GM12878 (cell line): ENCODE results near the gene URAD. TPM values are rescaled to one million over a fixed set of nuclear protein-coding genes. Genes with fewer than 3 reads are reported as not detected.

ENCODE experiments used
- ATAC-seq: fragments of 200-7000 bp; cut with Tn5 transposase; 3 replicates; pipeline ENCODE4 v1.9.1; 2020; ENCODE audit warnings: mild to moderate bottlenecking, moderate library complexity
- BruUV-seq: library from RNA; stranded (reverse); fragments of 400-500 nt; replicated peaks from 2 replicates; lab custom pipeline; 2021; lab: Mats Ljungman, UMichigan
- CTCF ChIA-PET: fragments of 300-600 bp; sonication (Branson Sonifier 250); formaldehyde crosslinking; extraction: SDS; loops from one replicate; lab custom pipeline; 2021; ENCODE audit warnings: inconsistent platforms; lab: Yijun Ruan, JAX
- POLR2A ChIA-PET: fragments of 350-600 bp; formaldehyde crosslinking; extraction: SDS; loops from one replicate; lab custom pipeline; 2021; ENCODE audit warnings: inconsistent platforms; lab: Charles Lee
- RAD21 ChIA-PET: fragments of 300-600 bp; sonication (Branson Sonifier 250); formaldehyde crosslinking; loops from one replicate; lab custom pipeline; 2023; ENCODE audit warnings: antibody characterized with exemption; ENCODE audit not compliant: unreplicated experiment; lab: Charles Lee
- SMC1A ChIA-PET: fragments of 300-600 bp; sonication (Branson Sonifier 250); formaldehyde crosslinking; loops from one replicate; lab custom pipeline; 2023; ENCODE audit not compliant: unreplicated experiment, uncharacterized antibody; lab: Charles Lee
- DNase-seq: peaks from one replicate; pipeline ENCODE4 v3.0.0-alpha.2; 2011; ENCODE audit warnings: low read depth, low spot score
- FAIRE-seq: peaks from 3 replicates; lab custom pipeline; 2011; peaks lifted over from hg19 to GRCh38; lab: Jason Lieb, UNC
- H2AFZ ChIP-seq: 2 replicates; pipeline ENCODE4 v1.6.0; 2011; ENCODE audit warnings: low read depth, low read length, control low read depth; ENCODE audit not compliant: control insufficient read depth
- H3K27ac ChIP-seq: 2 replicates; pipeline ENCODE4 v1.5.1; 2011; ENCODE audit warnings: control low read depth; ENCODE audit not compliant: control insufficient read depth, insufficient read depth
- H3K27me3 ChIP-seq, 2 experiments: replicated peaks in 1 of 2; 2 replicates each; pipeline versions ENCODE4 v1.6.0 to v1.6.1; 2011; ENCODE audit warnings: low read length in 1 of 2; ENCODE audit not compliant: control insufficient read depth in 2 of 2, insufficient read depth in 2 of 2
- H3K36me3 ChIP-seq, 2 experiments: 2 replicates each; pipeline ENCODE4 v1.5.1; 2011; ENCODE audit warnings: low read length in 1 of 2; ENCODE audit not compliant: control insufficient read depth in 2 of 2, insufficient read depth in 2 of 2
- H3K4me1 ChIP-seq: 2 replicates; pipeline ENCODE4 v1.6.1; 2011; ENCODE audit warnings: mild to moderate bottlenecking, low read length, moderate library complexity, mixed read lengths; ENCODE audit not compliant: control insufficient read depth, insufficient read depth
- H3K4me2 ChIP-seq: 2 replicates; pipeline ENCODE4 v1.6.0; 2011; ENCODE audit warnings: control low read depth; ENCODE audit not compliant: control insufficient read depth, insufficient read depth
- H3K4me3 ChIP-seq: fragments of 200-600 bp; sonication (generic); 2 replicates; pipeline ENCODE4 v1.5.1; 2016
- H3K79me2 ChIP-seq: 2 replicates; pipeline ENCODE4 v1.6.0; 2011; ENCODE audit warnings: low read length; ENCODE audit not compliant: control insufficient read depth, insufficient read depth
- H3K9ac ChIP-seq: 2 replicates; pipeline ENCODE4 v1.8.0; 2011; ENCODE audit warnings: low read length, control low read depth, mixed read lengths; ENCODE audit not compliant: control insufficient read depth, insufficient read depth
- H3K9me3 ChIP-seq: replicated peaks from 3 replicates; pipeline ENCODE4 v1.5.1; 2011; ENCODE audit warnings: mild to moderate bottlenecking, low read length; ENCODE audit not compliant: control insufficient read depth, insufficient read depth
- H4K20me1 ChIP-seq: 2 replicates; pipeline ENCODE4 v1.6.0; 2011; ENCODE audit not compliant: control insufficient read depth, insufficient read depth
- CEBPB ChIP-seq, 2 experiments: fragments of 150-350 bp in 1 of 2; IDR thresholded peaks; 2 replicates each; pipeline ENCODE4 v1.6.1; 2012 to 2014; ENCODE audit warnings: low read depth in 2 of 2, low read length in 2 of 2, borderline replicate concordance in 1 of 2, inconsistent platforms in 1 of 2
- HCFC1 ChIP-seq: fragments of 150-350 bp; IDR thresholded peaks from 2 replicates; pipeline ENCODE4 v1.6.1; 2014; ENCODE audit warnings: low read length
- MEF2A ChIP-seq: IDR thresholded peaks from 2 replicates; pipeline ENCODE4 v1.6.1; 2011; ENCODE audit warnings: low read depth, mild to moderate bottlenecking, low read length, moderate library complexity; ENCODE audit not compliant: insufficient read depth
- MXI1 ChIP-seq: fragments of 150-350 bp; IDR thresholded peaks from 2 replicates; pipeline ENCODE4 v1.6.1; 2011; ENCODE audit warnings: low read depth, mild to moderate bottlenecking, inconsistent platforms, low read length, improper control_type of control experiment
- NFXL1 ChIP-seq: fragments of 450-650 bp; IDR thresholded peaks from 2 replicates; pipeline ENCODE4 v1.6.1; 2017; ENCODE audit warnings: antibody characterized with exemption, mild to moderate bottlenecking, borderline replicate concordance
- NFYA ChIP-seq: IDR thresholded peaks from 2 replicates; pipeline ENCODE4 v1.6.1; 2011; ENCODE audit warnings: low read depth, mild to moderate bottlenecking, low read length, improper control_type of control experiment, borderline replicate concordance
- SMAD5 ChIP-seq: IDR thresholded peaks from 2 replicates; pipeline ENCODE4 v1.6.1; 2016; ENCODE audit warnings: antibody characterized with exemption, low read depth
- SP1 ChIP-seq: IDR thresholded peaks from one replicate; pipeline ENCODE4 v1.6.1; 2011; ENCODE audit warnings: low read depth, low read length
- SREBF2 ChIP-seq: IDR thresholded peaks from 2 replicates; pipeline ENCODE4 v1.6.1; 2012; ENCODE audit warnings: mild to moderate bottlenecking, low read length
- USF1 ChIP-seq: IDR thresholded peaks from 2 replicates; pipeline ENCODE4 v1.6.1; 2011; ENCODE audit warnings: borderline replicate concordance, low read depth, mild to moderate bottlenecking, moderate library complexity, mixed read lengths, low read length; ENCODE audit not compliant: insufficient read depth; ENCODE audit errors: extremely low read length
- ZNF24 ChIP-seq: fragments of 450-650 bp; IDR thresholded peaks from 2 replicates; pipeline ENCODE4 v1.6.1; 2017; ENCODE audit warnings: antibody characterized with exemption, mild to moderate bottlenecking
- WGBS: methylation state at CpG from one replicate; pipeline ENCODE4 v1.1.6; 2016; ENCODE audit warnings: low lambda C conversion rate; ENCODE audit not compliant: insufficient replicate concordance, insufficient coverage; ENCODE audit errors: missing lambda C conversion rate; 5-methylcytosine and 5-hydroxymethylcytosine counted together
- in situ Hi-C: fragments of 300-500 bp; cut with MboI; formaldehyde crosslinking; loops from 9 replicates; pipeline ENCODE4 v1.14.3; 2018; ENCODE audit warnings: mixed read lengths
- intact Hi-C: fragments of 100-400 bp; cut with micrococcal nuclease; formaldehyde crosslinking; loops from one replicate; pipeline ENCODE4 v1.14.2; 2022; ENCODE audit not compliant: unreplicated experiment
- polyA plus RNA-seq, 11 experiments: library from polyadenylated mRNA; depleted of rRNA in 4 of 11; unstranded in 6 of 11; stranded (reverse) in 5 of 11; fragments of >200 nt; fragmentation: Nextera tagmentation in 4 of 11; fragmentation: Illumina TruSeq in 1 of 11; extraction: Ambion mirVana in 4 of 11; extraction: Trizol in 1 of 11; gene quantifications; 1 replicate in 1 of 11; 2 replicates in 10 of 11; pipeline versions ENCODE4 v1.2.1 to v1.2.3, GENCODE V29; 2011 to 2016; ENCODE audit warnings: inconsistent platforms in 2 of 11, missing spikeins in 2 of 11, low read depth in 1 of 11
- total RNA-seq, 4 experiments: library from RNA; depleted of rRNA in 3 of 4; stranded (reverse); fragments of >200 nt in 3 of 4; fragmentation: Illumina TruSeq in 1 of 4; extraction: Trizol in 1 of 4; gene quantifications; 2 replicates each; pipeline versions ENCODE4 v1.2.1 to v1.2.3, GENCODE V29; 2013 to 2021

Gene URAD
- total and polyA plus RNA-seq, 10 of the 15 experiments (the other 5 are each of a cell fraction or from before 2014, with no cell fraction given) = not detected

- Histone ChIP-seq H3K36me3 (no peaks in the 10 kb centered on the region), H3K4me3 (no peak overlapping the region), H3K4me2 (no peak overlapping the region), H3K4me1 (no peaks in the 10 kb centered on the region), H3K9ac (no peak overlapping the region), H3K27ac (no peak overlapping the region), H3K27me3 (peaks cover 17 to 29% of the 10 kb centered on the region in 2 experiments), H3K9me3 (no peaks in the 10 kb centered on the region), H3K79me2 (no peaks in the 10 kb centered on the region), H4K20me1 (no peaks in the 10 kb centered on the region), H2AFZ (no peak overlapping the region)
- intact Hi-C loops = loop anchor here (10.0 kb wide), 1 partner anchor 998 kb away; no protein-coding TSS in a partner anchor
- ChIA-PET CTCF (interaction anchor here (0.9 to 9.6 kb wide), 10 partner anchors 8 to 621 kb away, joined by 3 to 238 read pairs (median 10); no protein-coding TSS in a partner anchor), SMC1A (interaction anchor here (1.2 to 7.0 kb wide), 3 partner anchors 9 to 620 kb away, joined by 4 to 89 read pairs (median 15); no protein-coding TSS in a partner anchor), POLR2A (interaction anchor here (0.5 kb wide), 1 partner anchor 11 kb away, joined by 3 read pairs; no protein-coding TSS in a partner anchor), RAD21 (interaction anchor here (0.9 to 4.5 kb wide), 3 partner anchors 26 to 620 kb away, joined by 3 to 85 read pairs (median 19); no protein-coding TSS in a partner anchor)
- no TSS peak for BruUV-seq
- FAIRE-seq (no peak), ATAC-seq (no peak), DNase-seq (no peak)
- TF ChIP-seq USF1 (no peak), SP1 (no peak), HCFC1 (no peak), NFYA (no peak), MXI1 (no peak), CEBPB (IDR thresholded peaks at IDR 0.05; ENCODE audit: borderline replicate concordance in 1 of 2, low read depth in 2 of 2, low read length in 2 of 2) (no peak), SMAD5 (no peak), SREBF2 (no peak), ZNF24 (no peak), MEF2A (no peak), NFXL1 (no peak)
- WGBS = 46% methylated on average over 2 of the region's 2 CpGs
- in situ Hi-C loops = loop anchor here (5.0 to 10.0 kb wide), 4 partner anchors 155 to 998 kb away; no protein-coding TSS in a partner anchor
Measured at GRCh38 chr13:27982361-27982760, 6.1 kb downstream of the URAD start.
